HepG2 (cell line): Measurements from ENCODE around the gene MYO5B. TPM values are rescaled to one million over a fixed set of nuclear protein-coding genes. Genes with fewer than 3 reads are reported as not detected.

Experiments used
- ATAC-seq: fragments of 200-7000 bp; cut with Tn5 transposase; 3 replicates; pipeline ENCODE4 v1.9.1; 2020; ENCODE audit warnings: mild to moderate bottlenecking, moderate library complexity
- BruUV-seq: library from RNA; stranded (reverse); fragments of 400-500 nt; replicated peaks from 2 replicates; lab custom pipeline; 2021; lab: Mats Ljungman, UMichigan
- CTCF ChIA-PET: fragments of 300-600 bp; formaldehyde crosslinking; extraction: SDS; loops from one replicate; lab custom pipeline; 2021; ENCODE audit warnings: low total read pairs, inconsistent platforms, low intra/inter-chr PET ratio; lab: Yijun Ruan, JAX
- POLR2A ChIA-PET: fragments of 350-600 bp; sonication (Branson Sonifier 250); formaldehyde crosslinking; loops from one replicate; lab custom pipeline; 2020; ENCODE audit warnings: antibody characterized with exemption, inconsistent platforms; lab: Yijun Ruan, JAX
- DNase-seq: peaks from one replicate; pipeline ENCODE4 v3.0.0-alpha.2; 2015; ENCODE audit warnings: low spot score
- FAIRE-seq: peaks from 3 replicates; lab custom pipeline; 2011; peaks lifted over from hg19 to GRCh38; lab: Jason Lieb, UNC
- H2AFZ ChIP-seq: one replicate; pipeline ENCODE4 v1.6.1; 2011; ENCODE audit warnings: low read length, inconsistent platforms
- H3K27ac ChIP-seq: fragments of 300-600 bp; 3 replicates; pipeline ENCODE4 v1.8.0; 2011; ENCODE audit warnings: mixed run types, mild to moderate bottlenecking, mixed read lengths, low read length, inconsistent platforms; ENCODE audit not compliant: insufficient read depth; ENCODE audit errors: extremely low read length
- H3K27me3 ChIP-seq, 2 experiments: fragments of 200-600 bp in 1 of 2; 2 replicates in 1 of 2; 3 replicates in 1 of 2; pipeline versions ENCODE4 v1.6.0 to v1.8.0; 2011; ENCODE audit warnings: low read length in 2 of 2, mild to moderate bottlenecking in 2 of 2, moderate library complexity in 2 of 2, inconsistent platforms in 1 of 2; ENCODE audit not compliant: insufficient read depth in 2 of 2, control insufficient read depth in 1 of 2
- H3K36me3 ChIP-seq, 2 experiments: fragments of 200-600 bp in 1 of 2; replicated peaks in 1 of 2; 2 replicates in 1 of 2; 3 replicates in 1 of 2; pipeline versions ENCODE4 v1.5.1 to v1.8.0; 2011; ENCODE audit warnings: low read length in 2 of 2, inconsistent platforms in 1 of 2; ENCODE audit not compliant: insufficient read depth in 2 of 2, control insufficient read depth in 1 of 2
- H3K4me1 ChIP-seq: 2 replicates; pipeline ENCODE4 v1.5.1; 2012; ENCODE audit warnings: low read length, inconsistent platforms; ENCODE audit not compliant: insufficient read depth
- H3K4me2 ChIP-seq: 2 replicates; pipeline ENCODE4 v1.6.0; 2011; ENCODE audit warnings: low read depth, low read length, inconsistent platforms
- H3K4me3 ChIP-seq, 3 experiments: fragments of 200-600 bp in 1 of 3; sonication (generic), shearing (Covaris generic) in 1 of 3; replicated peaks in 1 of 3; 2 replicates each; pipeline ENCODE4 v1.5.1; 2011 to 2016; ENCODE audit warnings: low read length in 3 of 3, inconsistent platforms in 2 of 3, low read depth in 2 of 3, mild to moderate bottlenecking in 2 of 3, control low read depth in 1 of 3, mixed read lengths in 1 of 3; ENCODE audit not compliant: insufficient read depth in 1 of 3
- H3K79me2 ChIP-seq: one replicate; pipeline ENCODE4 v1.6.1; 2011; ENCODE audit warnings: low read length, inconsistent platforms; ENCODE audit not compliant: insufficient read depth
- H3K9ac ChIP-seq: 2 replicates; pipeline ENCODE4 v1.6.0; 2011; ENCODE audit warnings: mild to moderate bottlenecking, low read depth, low read length, inconsistent platforms; ENCODE audit not compliant: insufficient read depth
- H3K9me3 ChIP-seq: 2 replicates; pipeline ENCODE4 v1.5.1; 2012; ENCODE audit warnings: mild to moderate bottlenecking, low read length
- H4K20me1 ChIP-seq: 2 replicates; pipeline ENCODE4 v1.6.0; 2011; ENCODE audit warnings: inconsistent platforms, mild to moderate bottlenecking, low read length, moderate library complexity; ENCODE audit not compliant: insufficient read depth
- CEBPB ChIP-seq: IDR thresholded peaks from 2 replicates; pipeline ENCODE4 v1.6.1; 2011; ENCODE audit warnings: low read depth, low read length, improper control_type of control experiment, borderline replicate concordance
- CERS6 ChIP-seq: sonication (generic); formaldehyde crosslinking; IDR thresholded peaks from 2 replicates; pipeline ENCODE4 v1.5.0; 2020; ENCODE audit warnings: missing genetic modification reagents
- CHD2 ChIP-seq: IDR thresholded peaks from 2 replicates; pipeline ENCODE4 v1.6.1; 2011; ENCODE audit warnings: low read depth, low read length, improper control_type of control experiment
- CHD4 ChIP-seq: fragments of 200-600 bp; sonication (generic); IDR thresholded peaks from 2 replicates; pipeline ENCODE4 v1.7.0; 2017; ENCODE audit warnings: mild to moderate bottlenecking, low read length, borderline replicate concordance
- DNMT3B ChIP-seq: conservative IDR thresholded peaks from 2 replicates; pipeline ENCODE4 v1.6.1; 2016; ENCODE audit warnings: missing biosample characterization, control low read depth
- E2F5 ChIP-seq: sonication (generic); formaldehyde crosslinking; conservative IDR thresholded peaks from 2 replicates; pipeline ENCODE4 v1.4.0; 2020; ENCODE audit warnings: missing genetic modification reagents
- EP300 ChIP-seq, 3 experiments: sonication (generic) in 1 of 3; formaldehyde crosslinking in 1 of 3; IDR thresholded peaks; 2 replicates each; pipeline versions ENCODE4 v1.5.1 to v1.6.1; 2011 to 2020; ENCODE audit warnings: low read depth in 2 of 3, low read length in 2 of 3, borderline replicate concordance in 1 of 3, improper control_type of control experiment in 1 of 3, mild to moderate bottlenecking in 1 of 3, missing genetic modification reagents in 1 of 3, moderate library complexity in 1 of 3
- FUBP1 ChIP-seq: sonication (generic); formaldehyde crosslinking; IDR thresholded peaks from 2 replicates; pipeline ENCODE4 v1.5.1; 2020; ENCODE audit warnings: missing genetic modification reagents, mild to moderate bottlenecking, borderline replicate concordance
- NR0B2 ChIP-seq: sonication (generic); formaldehyde crosslinking; IDR thresholded peaks from 2 replicates; pipeline ENCODE4 v1.4.0; 2020; ENCODE audit warnings: mild to moderate bottlenecking, missing genetic modification reagents
- ONECUT2 ChIP-seq: sonication (generic); formaldehyde crosslinking; IDR thresholded peaks from 2 replicates; pipeline ENCODE4 v1.4.0; 2020; ENCODE audit warnings: missing genetic modification reagents
- PHF5A ChIP-seq: IDR thresholded peaks from one replicate; pipeline ENCODE4 v1.6.1; 2018; ENCODE audit warnings: low read depth, missing genetic modification reagents; ENCODE audit not compliant: unreplicated experiment
- TCF7L2 ChIP-seq: IDR thresholded peaks from 2 replicates; pipeline ENCODE4 v1.6.1; 2011; ENCODE audit warnings: mild to moderate bottlenecking, low read depth, low read length, moderate library complexity
- TRIM22 ChIP-seq: fragments of 450-650 bp; IDR thresholded peaks from 2 replicates; pipeline ENCODE4 v1.6.1; 2017
- ZFP91 ChIP-seq: sonication (generic); formaldehyde crosslinking; IDR thresholded peaks from 2 replicates; pipeline ENCODE4 v1.9.0; 2022; ENCODE audit warnings: missing genetic modification reagents, mild to moderate bottlenecking, borderline replicate concordance
- ZNF136 ChIP-seq: sonication (generic); formaldehyde crosslinking; IDR thresholded peaks from 2 replicates; pipeline ENCODE4 v1.8.1; 2022; ENCODE audit warnings: low read depth, mild to moderate bottlenecking, moderate library complexity, missing genetic modification reagents
- ZNF17 ChIP-seq: sonication (generic); formaldehyde crosslinking; IDR thresholded peaks from 2 replicates; pipeline ENCODE4 v1.5.0; 2020; ENCODE audit warnings: mild to moderate bottlenecking, missing genetic modification reagents
- ZNF724P ChIP-seq: sonication (generic); formaldehyde crosslinking; IDR thresholded peaks from 2 replicates; pipeline ENCODE4 v1.8.0; 2022; ENCODE audit warnings: missing genetic modification reagents, borderline replicate concordance
- WGBS: methylation state at CpG from one replicate; pipeline ENCODE4 v1.1.6; 2017; ENCODE audit warnings: low lambda C conversion rate; 5-methylcytosine and 5-hydroxymethylcytosine counted together
- in situ Hi-C: cut with HindIII; loops from 2 replicates; pipeline ENCODE4 v1.10.0; 2017; ENCODE audit warnings: low pct_unique_long_range_greater_than_20kb; ENCODE audit not compliant: extremely low pct_ligation_motif_present
- intact Hi-C: fragments of 100-400 bp; cut with micrococcal nuclease; formaldehyde crosslinking; loops from one replicate; pipeline ENCODE4 v1.10.0; 2022; ENCODE audit not compliant: unreplicated experiment
- polyA plus RNA-seq, 8 experiments: library from polyadenylated mRNA; depleted of rRNA in 3 of 8; stranded (reverse) in 7 of 8; unstranded in 1 of 8; fragments of >200 nt; fragmentation: Illumina TruSeq in 4 of 8; extraction: Trizol in 4 of 8; gene quantifications; 2 replicates each; pipeline versions ENCODE4 v1.2.1 to v1.2.3, GENCODE V29; 2011 to 2016; ENCODE audit warnings: low read depth in 4 of 8, missing spikeins in 1 of 8, mixed read lengths in 1 of 8; ENCODE audit not compliant: insufficient read depth in 1 of 8
- total RNA-seq, 5 experiments: library from RNA; depleted of rRNA; stranded (reverse); fragments of >200 nt; fragmentation: Illumina TruSeq; extraction: Trizol; gene quantifications; 2 replicates each; pipeline ENCODE4 v1.2.3, GENCODE V29; 2016; ENCODE audit warnings: low read depth in 1 of 5

Gene MYO5B
- total and polyA plus RNA-seq, 2 of the 13 experiments (the other 11 are each of a cell fraction or from before 2014, with no cell fraction given): 13.1 to 24.0 TPM

- peak; percentile 28 for DNase-seq
- peak; percentile 36; the same call in 2 of the 3 replicates for ATAC-seq
- WGBS: 76% methylated on average over 4 of the region's 4 CpGs
- intact Hi-C loops (no loop called here), in situ Hi-C loops (no loop called here)
- BruUV-seq: no TSS peak
- 0 out of 2 replicates have a peak, but pooled peaks cover 8% of the 10 kb centered on the region for H4K20me1 ChIP-seq
- H3K27ac ChIP-seq: no peak overlapping the region
- FAIRE-seq: no peak
- H3K9me3 ChIP-seq: no peaks in the 10 kb centered on the region
- H3K27me3 ChIP-seq: no peaks in the 10 kb centered on the region
- POLR2A ChIA-PET: interaction anchor here (0.9 kb wide), 1 partner anchor 9 kb away, joined by 3 read pairs; no protein-coding TSS in a partner anchor
- H3K36me3 ChIP-seq: peaks cover 1 to 20% of the 10 kb centered on the region in 2 experiments; a peak in 2 of 5 replicates
- peaks cover 29% of the 10 kb centered on the region for H3K4me1 ChIP-seq
- CTCF ChIA-PET: no interaction called here
- no peak overlapping the region for H2AFZ ChIP-seq
- no peak overlapping the region for H3K9ac ChIP-seq
- peaks cover 45% of the 10 kb centered on the region for H3K79me2 ChIP-seq
- H3K4me3 ChIP-seq: no peak overlapping the region
- H3K4me2 ChIP-seq: no peak overlapping the region
- no peak for TF ChIP-seq CHD4
- TF ChIP-seq EP300 (IDR thresholded peaks at IDR 0.05; ENCODE audit: low read depth in 2 of 2, low read length in 2 of 2): peak in 1 of 2 experiments; percentile 19; a peak in 1 of 4 replicates
- TF ChIP-seq EP300 (CRISPR knock-in tag; IDR thresholded peaks at IDR 0.05; ENCODE audit: borderline replicate concordance): no peak
- TF ChIP-seq ZFP91 (CRISPR knock-in tag): no peak
- peak; percentile 69; the same call in 1 of the 2 replicates for TF ChIP-seq ZNF724P (CRISPR knock-in tag)
- no peak for TF ChIP-seq ZNF136 (CRISPR knock-in tag)
- TF ChIP-seq E2F5 (CRISPR knock-in tag): no peak
- no peak for TF ChIP-seq PHF5A (CRISPR knock-in tag)
- TF ChIP-seq NR0B2 (CRISPR knock-in tag): no peak
- peak; percentile 37; the same call in 1 of the 2 replicates for TF ChIP-seq CEBPB
- no peak for TF ChIP-seq ZNF17
- no peak for TF ChIP-seq DNMT3B
- no peak for TF ChIP-seq CHD2
- TF ChIP-seq TCF7L2: no peak
- no peak for TF ChIP-seq ONECUT2 (CRISPR knock-in tag)
- TF ChIP-seq CERS6 (CRISPR knock-in tag): no peak
- no peak for TF ChIP-seq TRIM22
- TF ChIP-seq FUBP1 (CRISPR knock-in tag): no peak
These were observed 392.3 kb downstream of the MYO5B start for GRCh38 chr18:49802623-49803022.
